HUDEP-2 (cell line): Measurements from ENCODE around the gene MRPS31.

ENCODE experiments used
- DNase-seq, 76 experiments: peaks; one replicate each; lab custom pipeline; 2025; ENCODE audit not compliant: unreplicated experiment in 76 of 76; lab: John Stamatoyannopoulos, UW

MRPS31 gene

GRCh38 chr13:40770934-40771618 lies at the start of gene MRPS31:
Gene MRPS31 (minus strand): TSS chr13:40771190. CDS start chr13:40771136, 54 bp downstream.
- DNase-seq, result peak in 75 of 76 experiments; percentile 63 to 98 (median 94)

GRCh38 chr13:40819797-40820315 lies 48.9 kb upstream of the MRPS31 start:
- no peak for DNase-seq

GRCh38 chr13:40818926-40819325 lies 47.9 kb upstream of the MRPS31 start:
- no peak for DNase-seq

GRCh38 chr13:40814803-40815202 lies 43.8 kb upstream of the MRPS31 start:
- DNase-seq, result no peak

- peak in 19 of 76 experiments; percentile 5 to 51 (median 14) for DNase-seq
Measured at GRCh38 chr13:40813667-40814454, 42.9 kb upstream of the MRPS31 start.

GRCh38 chr13:40812724-40813445 lies 41.9 kb upstream of the MRPS31 start:
- no peak for DNase-seq

- DNase-seq, result no peak
Measured at GRCh38 chr13:40812102-40812501, 41.1 kb upstream of the MRPS31 start.

- DNase-seq, result no peak
Measured at GRCh38 chr13:40809471-40809870, 38.5 kb upstream of the MRPS31 start.

- DNase-seq, result no peak
Measured at GRCh38 chr13:40806241-40806640, 35.3 kb upstream of the MRPS31 start.

- no peak for DNase-seq
Measured at GRCh38 chr13:40803316-40803715, 32.3 kb upstream of the MRPS31 start.

GRCh38 chr13:40801255-40802217 lies 30.5 kb upstream of the MRPS31 start:
- no peak for DNase-seq

- DNase-seq, result no peak
Measured at GRCh38 chr13:40800559-40800958, 29.6 kb upstream of the MRPS31 start.

- no peak for DNase-seq
Measured at GRCh38 chr13:40799508-40799907, 28.5 kb upstream of the MRPS31 start.

- DNase-seq, result peak in 59 of 76 experiments; percentile 2 to 76 (median 37)
Measured at GRCh38 chr13:40798380-40798779, 27.4 kb upstream of the MRPS31 start.

GRCh38 chr13:40796649-40797048 lies 25.7 kb upstream of the MRPS31 start:
- DNase-seq, result no peak

- no peak for DNase-seq
Measured at GRCh38 chr13:40794414-40795368, 23.7 kb upstream of the MRPS31 start.

GRCh38 chr13:40793339-40793738 lies 22.3 kb upstream of the MRPS31 start:
- DNase-seq, result no peak

GRCh38 chr13:40792284-40793051 lies 21.5 kb upstream of the MRPS31 start:
- no peak for DNase-seq
